NAMALWA (cell line): Measurements from ENCODE around the gene MGRN1.

Experiments
- DNase-seq: peaks from one replicate; pipeline ENCODE4 v3.0.0-alpha.2; 2015; ENCODE audit warnings: low spot score

MGRN1 gene

GRCh38 chr16:4687946-4688673 is 63.5 kb downstream of the MGRN1 start:
- DNase-seq, result no peak

DNA sequence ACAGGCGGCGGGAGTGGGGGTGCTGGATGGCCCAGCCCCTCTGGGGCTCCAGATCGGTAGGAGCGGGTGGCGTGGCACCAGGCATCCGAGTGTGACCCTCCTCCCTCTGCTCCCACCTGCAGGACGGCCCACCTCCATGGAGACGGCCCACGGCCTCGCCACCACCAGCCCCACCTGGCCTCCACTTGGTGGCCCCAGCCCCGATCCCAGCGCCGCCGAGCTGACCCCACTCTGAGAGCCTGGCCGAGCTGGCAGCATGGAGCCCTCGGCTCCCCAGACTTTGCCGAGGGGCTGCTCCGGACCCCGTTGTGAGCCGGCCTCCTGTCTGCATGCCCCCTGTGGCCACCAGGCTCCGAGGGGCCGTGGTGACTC is 64.0 kb downstream of the MGRN1 start:
- DNase-seq, result no peak

DNA sequence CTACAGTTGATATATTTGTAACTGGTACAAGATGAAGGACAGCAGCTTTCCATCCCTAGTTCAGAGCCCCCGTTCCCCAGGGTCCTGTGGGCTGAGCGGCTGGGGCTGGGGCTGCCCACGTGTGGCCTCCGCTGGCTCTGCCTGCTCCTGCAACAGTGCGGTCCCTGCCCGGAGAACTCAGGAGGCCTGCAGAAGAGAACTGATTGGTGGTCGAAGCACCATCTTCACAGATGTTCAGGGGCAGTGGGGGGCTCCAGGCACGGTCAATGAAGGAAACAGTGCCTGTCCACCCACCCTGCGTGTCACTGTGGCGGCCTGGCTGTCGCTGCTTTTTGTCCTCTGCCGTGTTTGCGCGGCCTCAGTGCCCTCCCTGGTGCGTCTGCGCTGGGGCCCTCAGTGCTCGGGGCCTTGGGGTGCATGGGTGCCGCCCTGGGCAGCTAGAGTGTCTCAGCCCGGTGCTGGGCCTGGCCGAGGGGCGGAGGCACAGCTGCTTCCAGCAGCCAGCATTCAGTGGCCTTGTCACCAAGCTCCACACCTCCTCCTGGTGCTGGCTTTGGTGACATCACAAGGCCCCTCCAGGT is 64.6 kb downstream of the MGRN1 start:
- DNase-seq, result no peak

DNA sequence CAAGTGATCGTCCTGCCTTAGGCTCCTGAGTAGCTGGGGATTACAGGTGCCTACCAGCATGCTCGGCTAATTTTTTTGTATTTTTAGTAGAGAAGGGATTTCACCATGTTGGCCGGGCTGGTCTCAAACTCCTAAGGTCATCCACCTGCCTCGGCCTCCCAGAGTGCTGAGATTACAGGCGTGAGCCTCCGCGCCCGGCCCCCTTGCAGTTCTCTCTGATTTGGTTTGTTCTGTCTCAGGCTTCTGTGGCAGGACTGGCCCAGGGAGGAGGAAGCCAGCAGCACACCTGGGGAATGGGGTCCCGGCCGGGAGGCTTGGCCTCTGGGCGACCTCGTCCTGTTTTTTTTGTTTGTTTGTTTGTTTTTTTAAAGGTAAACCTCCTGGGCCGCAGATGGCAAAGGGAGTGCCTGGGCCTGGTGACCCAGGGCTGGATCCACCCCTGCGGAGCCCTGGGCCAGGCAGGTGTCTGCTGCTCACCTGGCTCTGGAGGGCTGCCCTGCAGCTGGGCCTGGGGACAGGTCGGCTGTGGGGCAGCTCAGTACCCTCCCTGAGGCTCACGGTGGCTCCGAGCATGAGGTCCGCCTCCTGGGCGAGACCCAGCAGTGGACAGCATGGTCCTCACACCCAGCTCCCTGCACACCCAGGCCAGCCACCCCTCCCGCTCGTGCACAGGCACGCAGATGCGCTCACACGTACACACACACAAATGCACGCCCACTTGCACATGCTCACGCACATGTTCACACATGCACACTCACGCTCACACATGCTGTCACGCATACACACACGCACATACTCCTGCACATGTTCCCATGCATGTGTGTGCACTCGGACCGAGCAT is 65.5 kb downstream of the MGRN1 start:
- DNase-seq, result no peak

DNA sequence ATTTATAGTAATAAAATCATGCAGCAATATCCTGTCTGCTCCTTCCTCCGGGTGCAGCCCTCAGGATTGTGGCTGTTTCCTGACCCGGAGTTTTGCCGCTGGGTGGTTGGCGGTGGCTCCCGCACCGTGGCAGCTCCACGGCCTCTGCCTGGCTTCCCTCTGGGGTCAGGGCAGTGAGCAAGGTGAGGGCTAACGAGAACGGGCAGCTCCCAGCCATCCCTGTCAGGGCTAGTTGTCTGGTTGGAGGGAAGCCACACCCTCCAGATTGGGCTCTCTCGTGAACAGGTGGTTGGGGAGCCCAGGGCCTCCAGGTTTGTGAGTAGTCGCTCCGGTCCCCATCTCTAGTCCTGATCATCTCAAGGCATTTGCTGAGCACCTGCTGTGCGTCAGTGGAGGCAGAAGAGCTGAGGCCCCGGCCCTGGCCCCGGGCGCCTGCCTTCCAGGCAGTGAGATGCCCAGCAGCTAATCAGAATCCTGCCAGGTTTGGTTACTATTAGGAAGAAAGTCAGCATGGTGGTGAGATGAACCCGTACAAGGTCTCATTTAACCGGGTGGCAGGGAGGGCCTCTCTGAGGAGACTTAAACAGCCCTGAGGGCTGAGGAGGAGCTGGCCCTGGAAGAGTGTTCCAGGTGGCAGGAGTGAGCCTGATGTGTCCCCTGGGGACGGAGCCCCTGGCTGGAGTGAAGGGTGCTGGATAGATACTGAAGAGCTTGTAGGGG is 66.5 kb downstream of the MGRN1 start:
- no peak for DNase-seq

DNA sequence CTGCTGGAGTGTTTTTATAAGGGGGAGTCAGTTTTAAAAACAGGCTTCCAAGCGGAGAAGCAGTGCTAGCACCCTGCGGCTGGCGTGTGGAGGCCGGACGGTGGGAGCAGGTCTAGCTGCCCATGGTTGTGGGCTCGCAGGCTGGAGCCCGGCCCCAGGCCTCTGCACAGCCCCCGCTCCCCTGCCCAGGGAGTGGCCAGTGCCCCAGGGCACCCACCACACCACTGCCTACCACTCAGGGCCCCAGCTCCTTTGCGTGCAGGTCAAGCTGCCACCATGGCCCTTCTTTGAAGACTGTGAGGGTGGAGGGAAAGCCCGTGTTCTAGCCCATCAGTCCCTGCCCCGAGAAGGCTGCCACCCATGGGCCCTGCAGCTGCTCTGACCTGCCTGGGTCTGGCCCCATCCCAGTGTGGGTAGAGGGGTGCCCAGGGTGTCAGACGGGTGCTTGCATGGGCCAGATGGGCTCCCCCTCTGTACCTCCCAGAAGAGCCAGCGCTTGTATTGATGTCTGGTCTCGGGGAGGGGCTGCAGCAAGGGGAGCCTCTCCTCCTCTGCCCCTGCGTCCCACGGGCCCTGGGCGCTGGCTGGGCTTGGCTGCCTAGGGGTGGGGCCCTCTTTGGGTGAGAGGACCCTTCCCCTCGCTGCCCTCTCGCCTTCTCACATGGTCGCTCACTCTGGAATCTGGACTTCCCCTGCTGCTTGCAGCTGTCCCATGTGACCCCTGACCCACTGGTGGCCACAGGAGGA is 67.2 kb downstream of the MGRN1 start:
- DNase-seq, result no peak

- DNase-seq, result peak; percentile 25
These were observed 68.1 kb downstream of the MGRN1 start for GRCh38 chr16:4692460-4693295.

GRCh38 chr16:4693296-4693955 is 68.8 kb downstream of the MGRN1 start, which contains the start of gene NUDT16L1:
TSS of gene NUDT16L1 (plus strand) at chr16:4693562. CDS start at chr16:4693727, 165 bp downstream.
- peak; percentile 97 for DNase-seq

- DNase-seq, result peak; percentile 53
These were observed 69.5 kb downstream of the MGRN1 start for GRCh38 chr16:4693956-4694641.

GRCh38 chr16:4694642-4695451 is 70.2 kb downstream of the MGRN1 start:
- DNase-seq, result no peak

GRCh38 chr16:4695473-4696171 is 71.0 kb downstream of the MGRN1 start:
- DNase-seq, result no peak

DNA sequence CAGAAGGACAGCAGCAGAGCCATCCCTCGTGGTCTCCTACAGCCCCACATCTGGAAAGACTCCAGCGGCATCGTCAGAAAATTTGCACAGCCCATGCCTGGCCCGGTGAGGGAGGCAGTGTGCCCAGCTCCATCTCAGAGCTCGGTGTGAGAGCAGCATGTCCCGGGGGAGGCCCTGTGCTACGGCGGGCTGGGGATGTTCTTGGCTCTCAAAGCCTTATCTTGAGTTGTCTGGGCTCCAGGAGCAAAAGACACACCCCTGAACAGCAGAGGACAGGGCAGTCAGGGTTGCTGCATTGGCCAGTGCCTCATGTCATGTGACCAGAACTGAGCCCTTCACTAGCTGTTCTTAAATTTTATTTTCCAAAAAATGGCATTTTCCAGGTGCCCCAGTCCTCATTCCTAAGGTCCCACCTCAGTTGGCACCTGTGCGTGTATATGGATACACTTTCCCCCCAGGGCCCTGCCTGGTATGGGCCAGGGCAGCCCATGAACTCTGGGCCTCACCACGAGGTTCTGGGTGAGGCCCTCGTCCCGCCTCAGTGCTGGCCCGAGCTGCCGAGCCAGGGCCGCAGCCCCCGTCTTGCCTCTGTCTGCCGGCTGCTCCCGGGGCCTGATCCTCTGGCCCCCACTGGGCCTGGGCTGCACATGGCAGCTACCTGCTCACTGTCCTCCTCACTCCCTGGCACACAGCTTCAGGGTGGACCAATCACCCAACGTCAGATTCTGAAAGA is 71.7 kb downstream of the MGRN1 start:
- DNase-seq, result no peak

DNA sequence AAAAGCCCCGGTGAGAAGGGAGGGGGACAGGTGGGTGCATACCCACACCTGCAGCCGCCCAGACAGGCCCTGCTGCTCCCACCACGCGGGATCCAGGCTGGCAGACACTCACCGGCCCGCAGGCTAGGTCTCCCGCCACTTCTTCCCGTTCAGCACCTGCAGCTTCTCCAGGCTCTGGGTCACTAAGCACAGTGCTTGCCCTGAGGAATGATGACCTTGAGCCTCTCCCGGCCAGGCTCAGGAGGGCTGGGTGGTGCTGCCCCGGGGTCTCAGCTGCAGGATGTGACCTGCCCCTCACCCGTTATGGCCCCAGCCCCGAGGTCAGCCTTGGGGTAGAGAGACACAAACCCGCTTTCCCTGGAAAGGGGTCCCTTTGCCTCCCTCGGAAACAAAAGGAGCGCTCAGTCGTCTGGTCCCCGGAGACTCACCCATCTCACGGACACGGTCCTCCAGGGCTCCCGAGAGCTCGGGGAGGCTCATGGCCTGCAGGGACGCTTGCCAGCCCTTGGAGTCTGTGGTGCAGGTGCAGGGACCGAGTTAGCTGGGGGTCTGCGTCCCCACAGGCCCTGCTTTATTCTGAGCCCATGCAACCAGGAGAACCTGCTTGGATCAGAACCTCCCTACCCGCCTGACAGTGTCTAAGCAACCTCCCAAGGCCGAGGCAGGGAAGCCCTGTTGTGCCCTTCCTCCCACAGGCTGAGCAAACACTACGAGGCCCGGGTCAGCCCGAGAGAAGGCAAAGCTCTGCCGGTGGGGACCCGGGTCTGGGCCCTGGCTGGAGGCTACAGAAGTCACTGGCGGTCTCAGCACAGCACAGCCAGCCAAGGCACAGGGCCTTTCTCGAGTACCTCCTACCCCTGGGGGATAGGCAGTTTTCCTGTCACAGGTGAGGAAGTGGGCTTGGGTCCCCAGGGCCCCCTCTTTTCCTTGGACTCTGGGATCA is 72.5 kb downstream of the MGRN1 start:
- DNase-seq, result no peak

GRCh38 chr16:4697848-4698291 is 73.2 kb downstream of the MGRN1 start:
- DNase-seq, result no peak

DNA sequence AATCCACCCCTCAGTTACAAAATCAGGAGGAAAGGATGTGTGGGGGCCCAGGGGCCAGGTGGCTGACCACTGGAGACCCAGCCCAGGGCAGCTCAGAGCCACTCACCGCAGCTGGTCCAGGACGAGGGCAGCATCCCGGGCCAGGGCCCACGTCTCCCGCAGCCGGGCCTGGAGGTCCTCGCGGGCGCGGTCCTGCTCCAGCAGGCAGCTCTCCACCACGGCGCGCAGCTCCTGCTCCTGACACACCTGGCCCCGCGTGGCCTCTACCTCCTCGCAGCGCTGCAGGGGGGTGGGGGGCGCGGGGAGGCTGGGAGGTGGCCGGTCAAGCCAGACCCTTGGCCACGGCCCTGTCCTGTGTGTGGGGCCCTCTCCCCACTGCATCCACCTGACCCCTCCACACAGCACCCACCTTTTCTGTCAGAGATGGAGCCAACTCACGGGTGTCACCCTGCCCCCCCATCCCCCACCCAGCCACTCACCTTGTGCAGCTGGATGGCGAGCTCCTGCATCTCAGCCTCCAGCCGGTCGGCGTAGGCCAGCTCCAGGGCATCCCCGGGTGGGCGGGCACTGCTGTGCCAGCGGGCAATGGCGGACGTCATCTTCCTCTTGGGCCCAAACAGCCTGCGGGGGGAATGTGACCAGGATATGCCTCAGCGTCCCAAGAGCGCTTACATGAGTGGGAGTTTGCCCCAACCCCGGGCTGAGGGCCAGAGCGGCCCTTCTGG is 73.9 kb downstream of the MGRN1 start:
- DNase-seq, result no peak
